ENCODE measurements around the gene RIPK4.

The RIPK4 gene

DNA sequence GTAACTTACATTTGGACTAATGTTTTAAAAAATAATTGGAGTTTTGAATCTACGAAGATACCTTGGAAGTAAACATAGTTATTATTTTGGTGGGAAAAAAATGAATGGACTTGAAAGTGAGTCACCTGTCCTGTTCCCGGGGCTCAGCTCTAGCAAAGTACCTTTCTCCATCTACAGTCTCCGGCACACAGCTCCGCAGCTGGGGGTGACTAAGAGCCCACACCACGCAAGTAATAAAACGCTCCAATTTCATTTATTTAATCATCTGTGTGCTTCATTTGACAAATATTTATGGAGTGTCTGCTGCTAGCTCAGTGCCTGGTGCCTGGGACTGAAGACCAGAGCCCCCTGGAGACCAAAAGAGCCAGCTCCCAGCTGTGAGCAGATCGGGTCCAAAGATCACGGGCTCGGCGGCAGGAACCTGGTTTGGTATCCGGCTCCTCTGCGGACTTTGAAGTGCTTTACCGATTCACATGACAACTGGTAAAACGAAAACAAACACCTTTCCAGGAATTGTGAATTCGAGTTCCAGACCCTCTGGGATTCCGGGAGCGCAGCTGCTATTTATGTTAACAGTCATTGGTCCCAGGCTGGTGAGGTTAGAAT, 1.7 kb upstream of the RIPK4 start:
- DNase-seq (ENCODE audit: low read depth): no peak

- no peak for DNase-seq (ENCODE audit: low read depth)
These were observed 969 bp upstream of the RIPK4 start for GRCh38 chr21:41767606-41768436.

DNA sequence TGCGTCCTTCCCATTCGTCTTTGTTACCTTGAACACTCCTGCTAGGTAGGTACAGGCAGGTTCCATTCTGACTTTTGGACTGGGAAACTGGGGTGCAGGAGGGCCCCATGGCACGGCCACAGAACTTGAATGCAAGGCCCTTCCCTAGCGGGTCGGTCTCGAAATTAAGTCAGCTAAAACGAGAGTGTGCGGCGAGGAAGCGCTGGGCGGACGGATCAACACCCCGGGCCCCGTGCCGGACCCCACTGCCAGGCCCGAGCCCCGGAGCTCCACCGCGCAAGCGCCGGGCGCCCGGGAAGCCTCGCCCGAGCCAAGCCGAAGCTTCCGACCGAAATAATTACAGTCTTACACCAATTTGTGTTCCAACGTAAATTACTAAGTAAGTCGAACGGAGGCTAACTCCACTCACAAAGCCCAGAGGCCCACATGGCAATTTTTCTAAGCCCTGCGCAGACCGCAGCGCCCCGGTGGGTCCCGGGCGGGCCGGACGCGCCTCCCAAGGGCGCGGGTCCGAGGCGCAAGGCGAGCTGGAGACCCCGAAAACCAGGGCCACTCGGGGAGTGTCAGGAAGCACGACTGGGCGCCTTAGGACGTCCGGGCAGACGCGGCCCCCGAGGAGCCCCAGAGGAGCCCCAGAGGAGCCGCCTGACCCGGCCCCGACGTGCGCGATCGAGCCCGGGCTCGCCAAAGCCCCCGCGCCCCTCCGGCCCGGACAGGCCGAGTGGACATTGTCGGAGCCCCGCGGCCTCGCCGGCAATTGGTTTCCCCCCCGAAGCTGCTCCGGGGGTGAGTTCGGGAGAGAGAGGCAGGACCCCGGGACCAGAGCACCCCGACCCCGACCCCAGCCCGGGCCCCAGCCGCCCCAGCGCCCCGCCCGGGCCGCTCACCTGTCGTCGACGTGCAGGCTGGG, 624 bp downstream of the RIPK4 start:
- DNase-seq (ENCODE audit: low read depth): no peak

DNA sequence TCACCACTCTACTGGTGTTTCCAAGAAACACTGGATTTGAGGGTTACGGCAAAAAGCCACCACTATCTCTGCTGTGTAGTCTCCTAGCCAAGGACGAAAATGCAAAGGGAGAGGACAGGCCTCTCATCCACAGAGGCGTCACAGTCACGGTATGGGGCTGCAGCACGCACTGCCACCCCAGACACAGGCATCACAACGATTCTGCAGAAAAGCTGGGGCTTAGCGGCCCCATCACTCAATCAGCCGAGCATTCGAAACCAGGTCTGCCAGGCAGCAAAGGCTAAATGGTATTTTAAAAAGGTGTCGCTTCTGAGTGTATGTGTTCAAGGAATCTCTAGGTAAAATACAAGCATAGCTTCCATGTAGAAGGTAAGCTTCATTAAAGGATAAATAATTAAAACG, 1.4 kb downstream of the RIPK4 start:
- DNase-seq (ENCODE audit: low read depth): no peak

DNA sequence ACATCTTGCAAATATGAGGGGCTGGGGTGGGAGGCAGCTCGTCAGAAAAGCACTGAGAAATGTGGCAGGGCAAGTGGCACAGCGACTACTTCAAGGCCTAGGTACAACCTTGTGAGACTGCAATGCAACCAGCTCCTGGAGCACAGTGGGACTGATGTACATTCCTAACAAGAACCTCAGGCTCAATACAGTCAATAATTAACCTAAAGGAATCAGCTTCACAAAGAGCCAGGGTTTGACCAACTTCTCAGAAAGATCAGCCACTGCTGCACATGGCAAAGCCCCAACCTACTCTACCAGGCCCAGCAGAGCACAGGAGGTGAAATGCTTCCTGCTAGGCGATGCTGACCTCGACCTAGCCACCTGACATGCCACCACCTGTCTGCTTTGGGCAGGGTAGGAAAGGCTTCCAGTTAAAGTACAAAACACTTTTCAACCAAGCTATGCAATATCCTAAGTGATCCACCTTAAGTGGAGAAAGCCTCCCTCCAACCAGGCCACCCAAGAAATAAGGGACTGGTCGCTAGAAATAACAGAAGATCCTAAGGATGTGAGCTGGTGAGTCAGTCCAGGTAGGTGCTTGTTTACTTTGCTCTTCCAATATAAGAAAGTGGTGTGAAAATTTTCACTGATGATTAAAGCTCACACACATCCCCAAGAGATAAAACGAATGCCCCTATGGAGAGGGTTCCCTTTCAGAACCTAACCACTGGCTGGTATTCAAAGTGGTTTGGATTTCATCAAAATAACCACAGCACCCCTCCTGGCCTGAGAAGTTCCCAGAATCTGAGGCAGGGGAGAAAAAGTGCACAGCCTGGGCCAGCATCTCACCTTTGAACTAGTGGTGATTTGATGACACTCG, 2.1 kb downstream of the RIPK4 start:
- DNase-seq (ENCODE audit: low read depth): no peak

DNA sequence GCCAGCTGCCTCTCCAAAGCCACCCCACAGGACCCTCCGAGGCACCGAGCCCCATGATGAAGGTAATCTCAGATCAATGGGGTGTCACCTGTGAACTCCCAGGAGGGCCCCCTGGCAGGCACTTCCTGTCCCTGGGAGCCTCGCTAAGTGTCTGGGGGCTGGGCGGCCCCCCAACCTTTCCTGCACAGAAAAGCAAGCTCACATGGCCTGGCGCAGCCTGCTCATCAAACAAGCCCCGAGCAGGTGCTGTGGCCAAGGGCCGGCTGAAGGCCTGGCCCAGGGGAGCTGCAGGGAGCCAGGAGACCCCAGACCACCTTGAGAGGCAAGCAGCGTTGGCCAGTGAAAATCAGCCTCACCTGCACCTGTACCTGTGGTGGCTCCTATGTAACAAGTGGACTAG, 2.9 kb downstream of the RIPK4 start:
- no peak for DNase-seq (ENCODE audit: low read depth)

GRCh38 chr21:41763398-41763931, 3.4 kb downstream of the RIPK4 start:
- no peak for DNase-seq (ENCODE audit: low read depth)

- DNase-seq (ENCODE audit: low read depth): no peak
These were observed 4.1 kb downstream of the RIPK4 start for GRCh38 chr21:41762753-41763152.

DNA sequence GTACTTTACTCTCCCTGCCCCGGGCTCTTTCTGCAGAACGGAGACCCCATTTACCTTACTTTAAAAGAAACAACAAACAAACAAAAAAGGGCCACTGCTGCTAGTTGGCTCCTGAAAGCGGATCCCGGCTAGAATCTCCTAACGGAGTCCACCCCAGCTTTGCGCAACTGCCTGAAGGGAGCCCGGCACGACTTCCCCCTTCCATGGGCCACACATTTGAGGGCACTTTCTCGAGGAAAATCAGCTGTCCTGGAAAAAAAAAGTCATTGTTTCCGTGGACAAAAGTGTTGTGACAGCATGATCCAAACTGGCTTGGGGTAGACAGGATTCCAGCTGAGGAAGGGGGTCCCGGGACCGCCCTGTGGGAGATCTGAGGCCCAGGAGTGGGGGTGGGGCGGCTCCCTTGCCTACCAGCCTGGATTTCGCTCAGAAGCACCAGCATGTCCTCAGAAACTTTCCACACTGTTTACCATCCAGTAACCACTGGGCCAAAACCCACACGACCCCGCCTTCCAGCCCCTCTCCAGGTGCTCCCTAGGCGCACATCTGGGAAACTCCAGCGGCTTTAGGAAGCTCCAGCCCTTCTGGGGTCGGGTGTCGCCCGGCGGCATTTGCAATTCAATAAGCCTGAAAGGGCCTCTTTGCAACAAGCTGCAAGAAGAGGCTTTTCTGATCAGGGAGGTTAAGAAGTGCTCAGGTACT, 4.8 kb downstream of the RIPK4 start:
- no peak for DNase-seq (ENCODE audit: low read depth)

DNA sequence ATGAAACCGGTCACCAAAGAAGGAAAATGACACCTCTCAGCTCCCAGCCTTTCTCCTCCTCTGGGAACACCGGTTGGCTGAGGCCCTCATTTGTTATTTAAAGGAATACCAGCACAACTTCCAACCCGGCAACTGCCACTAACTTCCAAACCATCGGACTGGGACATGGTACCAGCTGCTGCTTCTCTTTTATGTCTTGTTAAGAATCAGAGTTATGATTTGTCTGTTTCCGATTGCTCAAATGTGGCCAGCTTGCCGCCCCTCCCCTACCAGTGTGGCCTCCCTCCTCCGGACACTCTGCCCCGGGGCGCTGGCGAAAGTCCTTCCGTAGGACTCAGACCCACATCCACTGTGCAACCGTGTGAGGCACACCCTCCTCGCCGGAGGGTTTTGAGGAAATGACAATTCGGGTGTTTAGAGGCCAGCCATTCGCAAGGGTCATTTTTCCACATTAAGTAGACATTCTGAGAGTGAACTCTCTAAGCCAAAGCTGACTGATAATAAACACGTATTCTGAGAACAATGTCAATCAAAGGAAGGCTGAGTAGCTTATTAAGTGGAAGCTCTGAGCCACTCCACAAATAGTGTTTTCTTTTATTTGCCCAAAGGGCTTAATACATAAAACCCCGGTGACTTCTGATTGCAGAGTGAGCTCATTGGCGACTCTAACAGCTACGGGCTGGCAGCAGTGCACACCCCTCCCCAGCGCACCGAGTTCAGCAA, 5.5 kb downstream of the RIPK4 start:
- DNase-seq (ENCODE audit: low read depth): no peak

- DNase-seq (ENCODE audit: low read depth): no peak
These were observed 6.4 kb downstream of the RIPK4 start for GRCh38 chr21:41760411-41760810.

- DNase-seq (ENCODE audit: low read depth): no peak
These were observed 6.9 kb downstream of the RIPK4 start for GRCh38 chr21:41759926-41760325.

GRCh38 chr21:41759214-41759840, 7.5 kb downstream of the RIPK4 start:
- no peak for DNase-seq (ENCODE audit: low read depth)

- no peak for DNase-seq (ENCODE audit: low read depth)
These were observed 8.3 kb downstream of the RIPK4 start for GRCh38 chr21:41758550-41758949.

GRCh38 chr21:41755934-41756773, 10.7 kb downstream of the RIPK4 start:
- no peak for DNase-seq (ENCODE audit: low read depth)

- DNase-seq (ENCODE audit: low read depth): no peak
These were observed 11.5 kb downstream of the RIPK4 start for GRCh38 chr21:41755258-41755933.

DNA sequence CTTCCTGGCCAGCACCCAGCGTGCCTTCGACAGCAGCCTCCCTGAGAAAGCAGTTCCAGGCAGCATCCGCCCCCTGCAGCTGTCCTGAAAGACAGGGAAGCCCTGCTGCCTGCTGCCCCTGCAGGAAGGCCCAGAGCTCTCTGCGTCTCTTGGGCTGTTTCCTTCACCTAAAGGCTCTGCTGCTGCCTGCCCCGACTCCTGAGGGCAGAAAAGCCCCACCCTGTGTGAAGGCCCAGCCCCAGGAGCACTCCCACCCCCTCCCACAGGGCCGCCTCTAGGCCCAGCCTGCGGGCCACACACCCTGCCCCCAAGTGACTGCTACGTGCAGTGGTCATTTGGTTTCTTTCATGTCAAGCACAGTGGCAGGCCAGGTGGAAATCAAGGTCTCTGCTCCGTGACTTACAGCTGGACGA, 12.4 kb downstream of the RIPK4 start:
- no peak for DNase-seq (ENCODE audit: low read depth)
